GM06990 (cell line): ENCODE measurements around the gene MYRFL.
A peak's percentile ranks its signal among the peaks of the same experiment; 100 is the strongest.

ENCODE experiments used
- DNase-seq: peaks from one replicate; pipeline ENCODE4 v3.0.0-alpha.2; 2011; ENCODE audit not compliant: insufficient read length; ENCODE audit errors: extremely low read depth
- H3K27me3 ChIP-seq: replicated peaks from 2 replicates; pipeline ENCODE4 v1.6.0; 2011; ENCODE audit warnings: low read length; ENCODE audit not compliant: control insufficient read depth, insufficient read depth
- H3K36me3 ChIP-seq: 2 replicates; pipeline ENCODE4 v1.5.1; 2011; ENCODE audit warnings: low read length; ENCODE audit not compliant: control insufficient read depth, insufficient read depth
- H3K4me3 ChIP-seq: replicated peaks from 2 replicates; pipeline ENCODE4 v1.5.1; 2011; ENCODE audit warnings: low read depth, mild to moderate bottlenecking, control low read depth, low read length
- CTCF ChIP-seq: IDR thresholded peaks from 2 replicates; pipeline ENCODE4 v1.5.1; 2011; ENCODE audit warnings: low read length, control low read depth, mild to moderate bottlenecking, inconsistent platforms; ENCODE audit not compliant: insufficient read depth, poor library complexity, severe bottlenecking

MYRFL gene

GRCh38 chr12:69810870-69811498 is 14.0 kb upstream of the MYRFL start:
- DNase-seq: no peak
- no peak overlapping the region for H3K4me3 ChIP-seq
- H3K27me3 ChIP-seq: no peaks in the 10 kb centered on the region
- no peak for TF ChIP-seq CTCF
- no peaks in the 10 kb centered on the region for H3K36me3 ChIP-seq

GRCh38 chr12:69816082-69816481 is 8.9 kb upstream of the MYRFL start:
- no peak for TF ChIP-seq CTCF
- peak; percentile 4 for DNase-seq
- no peaks in the 10 kb centered on the region for H3K36me3 ChIP-seq
- H3K4me3 ChIP-seq: no peak overlapping the region
- H3K27me3 ChIP-seq: no peaks in the 10 kb centered on the region

GRCh38 chr12:69821032-69821455 is 4.0 kb upstream of the MYRFL start:
- no peak for DNase-seq
- Histone ChIP-seq H3K27me3 (no peaks in the 10 kb centered on the region), H3K4me3 (no peak overlapping the region), H3K36me3 (no peaks in the 10 kb centered on the region)
- no peak for TF ChIP-seq CTCF

GRCh38 chr12:69821456-69822159 is 3.4 kb upstream of the MYRFL start:
- H3K4me3 ChIP-seq: no peak overlapping the region
- H3K36me3 ChIP-seq: no peaks in the 10 kb centered on the region
- TF ChIP-seq CTCF: no peak
- no peak for DNase-seq
- no peaks in the 10 kb centered on the region for H3K27me3 ChIP-seq

GRCh38 chr12:69822201-69822860 is 2.7 kb upstream of the MYRFL start:
- no peak overlapping the region for H3K4me3 ChIP-seq
- no peak for TF ChIP-seq CTCF

More at GRCh38 chr12:69822201-69822860, 2.7 kb upstream of the MYRFL start:
- no peaks in the 10 kb centered on the region for H3K36me3 ChIP-seq
- no peak for DNase-seq
- no peaks in the 10 kb centered on the region for H3K27me3 ChIP-seq
